Activated CD8-positive, alpha-beta T cell treated with anti-CD3 and anti-CD28 coated beads, Interleukin-2, amount 10 ng/mL, durations not matched to agents 7 days and 5 days (primary cell): ENCODE data around the gene KCTD4. TPM values are rescaled to one million over a fixed set of nuclear protein-coding genes. Genes with fewer than 3 reads are reported as not detected.

Experiments
- ATAC-seq: fragments of 150-1000 bp; cut with Tn5 transposase; one replicate; pipeline ENCODE4 v1.10.0; 2021; ENCODE audit warnings: moderate library complexity
- CTCF ChIA-PET: fragments of 350-600 bp; sonication (Branson Sonifier 250); formaldehyde crosslinking; loops from one replicate; lab custom pipeline; 2021; ENCODE audit warnings: antibody characterized with exemption; lab: Charles Lee
- POLR2A ChIA-PET: fragments of 350-600 bp; sonication (Branson Sonifier 250); formaldehyde crosslinking; loops from one replicate; lab custom pipeline; 2021; ENCODE audit warnings: antibody characterized with exemption; lab: Charles Lee
- DNase-seq: peaks from one replicate; pipeline ENCODE4 v3.0.0-alpha.2; 2020
- H3K27ac Mint-ChIP-seq: one replicate; pipeline ENCODE4 v1.8.0; 2021; ENCODE audit warnings: mild to moderate bottlenecking, mixed read lengths
- H3K27me3 Mint-ChIP-seq: one replicate; pipeline ENCODE4 v1.8.0; 2021; ENCODE audit warnings: low read depth, mixed read lengths
- H3K36me3 Mint-ChIP-seq: one replicate; pipeline ENCODE4 v1.8.0; 2021; ENCODE audit warnings: low read depth, mixed read lengths
- H3K4me1 Mint-ChIP-seq: one replicate; pipeline ENCODE4 v1.8.0; 2021; ENCODE audit warnings: low read depth, mixed read lengths
- H3K4me3 Mint-ChIP-seq: one replicate; pipeline ENCODE4 v1.8.0; 2021; ENCODE audit warnings: mild to moderate bottlenecking, mixed read lengths
- H3K9me3 Mint-ChIP-seq: one replicate; pipeline ENCODE4 v1.8.0; 2022; ENCODE audit warnings: mixed read lengths; ENCODE audit not compliant: insufficient read depth
- total RNA-seq, 2 experiments: library from RNA; stranded (reverse); gene quantifications; one replicate each; pipeline ENCODE4 v1.2.3, GENCODE V29; 2021

Gene KCTD4
- total RNA-seq, 2 experiments from 2014 or later, result not detected

DNA sequence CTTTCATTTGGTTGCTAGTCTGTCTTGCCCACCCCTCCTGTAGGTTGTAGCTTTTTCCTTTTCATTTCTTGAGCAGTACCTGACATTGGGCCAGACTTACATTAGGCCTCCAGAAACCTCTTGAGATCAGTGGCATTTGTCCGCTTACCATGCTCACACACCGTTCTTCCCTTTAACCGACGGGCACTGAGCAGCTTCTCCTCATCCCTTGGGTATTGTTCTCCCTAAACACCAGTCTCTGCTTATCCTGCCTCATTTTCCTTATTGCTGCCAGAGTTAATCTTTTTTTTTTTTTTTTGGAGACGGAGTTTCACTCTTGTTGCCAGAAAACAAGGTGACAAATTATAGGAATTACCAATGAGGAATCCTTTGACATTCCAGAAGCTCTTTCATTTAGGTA, 27.2 kb upstream of the KCTD4 start:
- Mint-ChIP-seq H3K4me3 (no peak overlapping the region), H3K4me1 (no peaks in the 10 kb centered on the region), H3K27ac (no peak overlapping the region), H3K36me3 (peaks cover 7% of the 10 kb centered on the region), H3K27me3 (no peaks in the 10 kb centered on the region), H3K9me3 (no peaks in the 10 kb centered on the region)
- no peak for ATAC-seq
- no peak for DNase-seq
- POLR2A ChIA-PET, result no interaction called here
- CTCF ChIA-PET, result no interaction called here

DNA sequence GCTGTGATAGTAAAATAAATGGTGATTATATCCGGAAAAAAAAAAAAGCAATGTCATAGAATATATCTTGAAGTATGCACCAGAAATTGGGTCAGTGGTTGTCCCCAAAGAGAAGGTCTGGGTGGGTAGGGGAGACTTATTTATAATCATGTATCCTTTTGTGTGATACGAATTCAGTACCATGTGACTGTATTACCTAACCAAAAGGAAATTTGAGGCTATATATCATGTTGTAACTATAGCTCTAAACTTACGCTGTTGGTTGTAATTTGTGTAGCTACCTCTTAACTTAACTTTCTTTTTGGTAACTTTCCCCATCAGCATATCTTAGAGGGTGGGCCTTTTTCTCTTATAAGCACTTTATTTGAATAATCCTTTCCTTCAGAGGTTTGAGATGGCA, 25.2 kb upstream of the KCTD4 start:
- CTCF ChIA-PET, result interaction anchor here (0.6 kb wide), 2 partner anchors 11 to 179 kb away, joined by 3 to 4 read pairs; no protein-coding TSS in a partner anchor
- POLR2A ChIA-PET, result no interaction called here

DNA sequence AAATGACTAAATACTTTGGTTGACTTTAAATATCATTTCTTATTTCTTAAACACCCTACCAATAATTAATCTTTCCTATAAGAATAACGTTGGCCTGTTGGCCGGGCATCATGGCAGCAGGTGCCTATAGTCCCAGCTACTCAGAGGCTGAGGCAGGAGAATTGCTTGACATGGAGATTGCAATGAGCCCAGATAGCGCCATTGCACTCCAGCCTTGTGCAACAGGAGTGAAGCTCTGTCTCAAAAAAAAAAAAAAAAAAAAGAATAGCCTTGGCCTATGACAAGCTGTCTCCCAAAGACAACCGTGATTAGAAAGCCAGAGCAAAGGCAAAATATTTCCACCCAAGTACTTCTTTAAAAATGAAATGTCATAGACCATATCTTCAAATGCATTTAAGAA, 24.5 kb upstream of the KCTD4 start:
- Mint-ChIP-seq H3K4me1 (no peaks in the 10 kb centered on the region), H3K4me3 (no peak overlapping the region), H3K36me3 (peaks cover 7% of the 10 kb centered on the region), H3K27me3 (no peaks in the 10 kb centered on the region), H3K27ac (no peak overlapping the region), H3K9me3 (no peaks in the 10 kb centered on the region)
- ATAC-seq, result no peak
- ChIA-PET CTCF (no interaction called here), POLR2A (no interaction called here)
- DNase-seq, result no peak

More for the DNA sequence above, 25.2 kb upstream of the KCTD4 start:
- H3K4me3 Mint-ChIP-seq, result no peak overlapping the region
- H3K9me3 Mint-ChIP-seq, result no peaks in the 10 kb centered on the region
- no peak overlapping the region for H3K27ac Mint-ChIP-seq
- H3K27me3 Mint-ChIP-seq, result no peaks in the 10 kb centered on the region
- no peak for DNase-seq
- no peaks in the 10 kb centered on the region for H3K4me1 Mint-ChIP-seq
- no peak for ATAC-seq
- peaks cover 7% of the 10 kb centered on the region for H3K36me3 Mint-ChIP-seq

DNA sequence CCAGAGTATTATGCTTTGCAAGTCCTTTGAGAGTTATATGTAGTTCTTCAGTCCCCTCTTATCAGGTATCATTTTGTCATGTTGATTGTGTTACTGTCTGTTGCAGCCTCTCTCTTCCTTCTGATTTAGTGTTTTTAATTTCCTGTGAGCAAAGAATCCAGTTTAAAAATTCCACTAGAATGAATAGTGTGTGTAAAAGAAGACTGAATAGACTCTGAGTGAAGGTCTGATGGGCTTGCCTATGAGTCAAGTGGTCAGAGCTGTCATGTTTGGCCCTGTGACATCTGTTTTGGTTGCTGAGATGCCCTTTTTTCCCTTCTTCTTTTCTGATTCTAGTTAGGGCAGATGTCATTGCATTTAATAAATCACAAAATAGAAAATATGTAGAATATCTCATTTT, 23.3 kb upstream of the KCTD4 start:
- H3K4me3 Mint-ChIP-seq, result no peak overlapping the region
- H3K36me3 Mint-ChIP-seq, result peaks cover 1% of the 10 kb centered on the region
- no peak overlapping the region for H3K27ac Mint-ChIP-seq
- H3K4me1 Mint-ChIP-seq, result no peaks in the 10 kb centered on the region
- CTCF ChIA-PET, result no interaction called here
- H3K9me3 Mint-ChIP-seq, result no peaks in the 10 kb centered on the region
- DNase-seq, result no peak
- no peak for ATAC-seq
- H3K27me3 Mint-ChIP-seq, result no peaks in the 10 kb centered on the region
- POLR2A ChIA-PET, result no interaction called here

DNA sequence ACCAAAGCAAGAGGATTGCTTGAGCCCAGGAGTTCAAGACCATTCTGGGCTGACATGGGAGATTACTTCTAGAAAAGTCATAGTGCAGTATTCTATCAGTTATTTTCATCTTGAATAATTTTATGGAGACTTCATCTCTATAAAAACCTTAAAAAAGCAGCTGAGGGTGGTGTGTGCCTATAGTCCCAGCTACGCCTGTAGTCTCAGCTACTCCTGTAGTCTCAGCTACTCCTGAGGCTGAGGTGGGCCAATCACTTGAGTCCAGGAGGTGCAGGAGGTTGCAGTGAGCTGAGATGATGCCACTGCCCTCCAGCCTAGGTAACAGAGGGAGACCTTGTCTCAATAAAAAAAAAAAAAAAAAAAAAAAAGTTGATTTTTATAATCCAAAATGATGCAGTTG, 22.1 kb upstream of the KCTD4 start:
- CTCF ChIA-PET, result no interaction called here
- Mint-ChIP-seq H3K27ac (no peak overlapping the region), H3K9me3 (no peaks in the 10 kb centered on the region), H3K27me3 (no peaks in the 10 kb centered on the region), H3K36me3 (peaks cover 2% of the 10 kb centered on the region), H3K4me1 (peaks cover 3% of the 10 kb centered on the region), H3K4me3 (no peak overlapping the region)
- POLR2A ChIA-PET, result no interaction called here
- no peak for DNase-seq
- no peak for ATAC-seq

DNA sequence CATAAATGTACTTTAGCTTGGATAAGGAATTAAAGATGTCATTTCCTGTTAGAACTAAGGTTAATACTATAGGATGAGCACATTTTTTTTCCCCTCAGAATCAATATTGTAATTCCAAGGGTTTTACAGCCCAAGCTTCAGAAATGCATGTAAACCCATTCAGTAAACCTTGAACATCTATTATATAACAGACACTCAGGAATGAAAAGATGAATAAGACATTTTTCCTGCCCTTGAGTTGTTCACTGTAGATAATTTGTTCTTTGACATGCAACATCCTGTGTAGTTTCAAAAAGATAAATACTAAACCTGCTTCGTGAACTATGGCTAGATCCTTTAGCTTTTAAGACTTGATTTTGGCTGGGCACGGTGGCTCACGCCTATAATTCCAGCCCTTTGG, 21.7 kb upstream of the KCTD4 start:
- H3K36me3 Mint-ChIP-seq, result peaks cover 4% of the 10 kb centered on the region
- no peak overlapping the region for H3K4me3 Mint-ChIP-seq
- DNase-seq (no peak), ATAC-seq (no peak)
- no peak overlapping the region for H3K27ac Mint-ChIP-seq
- peaks cover 3% of the 10 kb centered on the region for H3K4me1 Mint-ChIP-seq
- H3K9me3 Mint-ChIP-seq, result no peaks in the 10 kb centered on the region
- H3K27me3 Mint-ChIP-seq, result no peaks in the 10 kb centered on the region
- POLR2A ChIA-PET, result no interaction called here
- CTCF ChIA-PET, result no interaction called here

DNA sequence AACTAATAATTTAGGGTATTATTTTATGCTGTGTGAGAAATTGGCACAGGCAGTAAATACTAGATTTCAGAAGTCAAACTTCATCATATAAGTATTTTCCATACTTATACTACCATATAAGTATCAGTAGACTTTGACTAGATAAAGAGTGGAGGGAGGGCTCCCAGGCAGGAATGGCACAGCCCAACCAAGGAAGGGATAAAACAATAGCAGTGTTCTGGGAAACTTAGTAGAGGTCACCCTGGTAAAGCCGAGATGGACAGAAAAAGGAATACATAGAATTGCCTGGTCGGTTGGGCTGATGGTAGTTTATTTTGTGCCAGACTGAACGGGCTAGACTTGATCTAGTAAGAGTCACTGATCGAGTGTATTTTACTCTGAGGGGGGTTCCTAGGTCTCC, 19.6 kb upstream of the KCTD4 start:
- H3K27ac Mint-ChIP-seq, result no peak overlapping the region
- H3K4me3 Mint-ChIP-seq, result no peak overlapping the region
- peaks cover 3% of the 10 kb centered on the region for H3K4me1 Mint-ChIP-seq
- POLR2A ChIA-PET, result no interaction called here
- DNase-seq (no peak), ATAC-seq (no peak)
- no peaks in the 10 kb centered on the region for H3K27me3 Mint-ChIP-seq
- H3K9me3 Mint-ChIP-seq, result no peaks in the 10 kb centered on the region
- peaks cover 7% of the 10 kb centered on the region for H3K36me3 Mint-ChIP-seq
- CTCF ChIA-PET, result no interaction called here

DNA sequence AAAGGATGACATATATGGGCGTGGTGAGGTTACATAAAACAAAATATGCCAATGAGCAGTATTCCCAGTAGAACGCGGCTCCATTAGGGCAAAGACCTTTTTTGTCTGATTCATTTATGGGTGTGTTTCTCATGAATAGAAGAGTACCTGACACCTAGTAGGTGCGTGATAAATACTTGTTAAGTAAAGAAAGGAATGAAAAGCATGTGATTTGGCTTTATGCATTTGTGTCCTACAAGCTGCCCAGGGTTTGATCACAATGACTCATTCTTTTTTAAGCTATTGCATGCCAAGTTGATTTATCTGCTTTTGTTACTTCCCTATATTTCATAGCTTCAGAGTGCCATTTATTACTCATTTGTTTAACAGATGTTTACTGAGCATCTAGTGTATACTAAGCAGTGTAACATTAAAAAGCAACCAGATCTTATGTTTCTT, 19.1 kb upstream of the KCTD4 start:
- ATAC-seq, result no peak

DNA sequence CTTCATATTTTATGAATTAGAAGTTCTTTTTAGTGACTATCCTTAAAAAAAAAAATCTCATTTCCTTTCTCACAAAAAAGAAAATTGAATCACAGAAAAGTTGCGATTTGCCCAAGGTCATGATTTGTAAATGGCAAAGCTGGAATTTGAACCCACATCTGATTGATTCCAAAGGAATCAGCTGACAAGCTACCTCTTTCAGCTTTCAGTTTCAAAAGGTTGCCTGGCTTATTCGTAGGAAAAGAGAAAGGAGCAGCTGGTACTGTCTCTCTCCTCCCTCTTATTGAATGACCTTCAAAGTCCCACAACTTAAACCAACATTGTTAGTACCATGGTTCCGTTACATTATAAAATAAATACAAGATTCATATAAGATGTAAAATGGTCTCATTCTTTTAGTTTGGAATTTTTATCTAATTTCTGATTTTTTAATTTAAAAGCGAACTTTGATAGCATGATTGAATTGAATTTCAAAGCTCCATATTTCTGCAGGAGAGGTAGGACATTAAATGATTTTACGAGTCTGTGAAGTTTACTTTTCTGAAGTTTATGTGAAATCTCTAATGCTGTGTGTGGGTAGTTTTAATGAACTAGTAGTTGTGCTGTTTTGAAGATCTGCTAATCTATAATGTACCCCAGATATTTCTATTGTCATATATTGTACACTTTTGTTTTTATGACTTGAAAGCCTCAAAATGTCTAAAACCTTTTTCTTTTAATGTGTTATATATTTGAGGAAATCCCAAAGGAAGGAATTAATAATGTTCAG, 18.5 kb upstream of the KCTD4 start:
- DNase-seq, result no peak
- H3K4me1 Mint-ChIP-seq, result peaks cover 3% of the 10 kb centered on the region
- peaks cover 7% of the 10 kb centered on the region for H3K36me3 Mint-ChIP-seq
- no peaks in the 10 kb centered on the region for H3K9me3 Mint-ChIP-seq
- no peak overlapping the region for H3K27ac Mint-ChIP-seq
- H3K27me3 Mint-ChIP-seq, result no peaks in the 10 kb centered on the region
- no peak for ATAC-seq
- H3K4me3 Mint-ChIP-seq, result no peak overlapping the region
- CTCF ChIA-PET, result no interaction called here
- POLR2A ChIA-PET, result no interaction called here

More for the DNA sequence above, 19.1 kb upstream of the KCTD4 start:
- H3K4me3 Mint-ChIP-seq, result no peak overlapping the region
- peaks cover 3% of the 10 kb centered on the region for H3K4me1 Mint-ChIP-seq
- ChIA-PET POLR2A (no interaction called here), CTCF (no interaction called here)
- peaks cover 7% of the 10 kb centered on the region for H3K36me3 Mint-ChIP-seq
- no peak overlapping the region for H3K27ac Mint-ChIP-seq
- no peaks in the 10 kb centered on the region for H3K9me3 Mint-ChIP-seq
- no peak for DNase-seq
- H3K27me3 Mint-ChIP-seq, result no peaks in the 10 kb centered on the region

DNA sequence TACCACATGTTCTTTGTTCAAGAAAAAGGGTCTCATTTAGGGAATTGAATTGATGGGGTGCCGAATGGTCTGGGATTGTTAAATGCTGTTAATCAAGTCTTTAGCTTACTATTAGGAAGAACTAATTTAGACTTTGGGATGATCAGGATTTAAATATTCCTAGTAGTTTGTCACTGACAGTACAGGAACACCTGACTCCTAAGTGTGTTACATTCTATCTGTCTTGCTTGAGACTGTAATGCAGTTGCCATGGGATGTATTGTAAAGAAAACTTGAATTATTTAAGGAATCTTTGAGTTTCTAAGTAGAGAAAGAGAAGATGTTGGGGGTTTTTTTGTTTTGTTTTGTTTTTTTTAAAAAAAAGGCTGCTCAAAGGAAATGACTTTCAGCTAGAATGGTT, 17.8 kb upstream of the KCTD4 start:
- H3K27me3 Mint-ChIP-seq, result no peaks in the 10 kb centered on the region
- DNase-seq (no peak), ATAC-seq (no peak)
- peaks cover 7% of the 10 kb centered on the region for H3K36me3 Mint-ChIP-seq
- H3K27ac Mint-ChIP-seq, result no peak overlapping the region
- no peak overlapping the region for H3K4me3 Mint-ChIP-seq
- H3K4me1 Mint-ChIP-seq, result peaks cover 3% of the 10 kb centered on the region
- CTCF ChIA-PET, result no interaction called here
- POLR2A ChIA-PET, result no interaction called here
- no peaks in the 10 kb centered on the region for H3K9me3 Mint-ChIP-seq

DNA sequence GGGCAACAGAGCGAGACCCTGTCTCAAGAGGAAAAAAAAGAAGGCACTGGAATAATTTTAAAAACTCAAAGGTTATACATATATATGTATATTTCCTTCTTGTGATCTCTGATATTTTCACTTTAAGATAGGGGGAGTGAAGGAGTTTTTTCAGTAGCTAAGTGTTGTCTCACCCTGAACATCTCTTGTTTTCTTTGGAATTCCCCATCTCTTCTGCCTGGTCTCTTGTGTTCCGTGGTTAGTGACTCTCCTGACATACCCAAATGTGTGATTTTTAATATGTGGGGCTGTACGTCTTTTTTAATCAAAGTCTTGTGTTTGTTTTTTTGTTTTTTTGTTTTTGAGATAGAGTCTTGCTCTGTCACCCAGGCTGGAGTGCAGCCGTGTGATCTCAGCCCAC, 15.3 kb upstream of the KCTD4 start:
- ChIA-PET CTCF (interaction anchor here (1.0 kb wide), 1 partner anchor 9 kb away, joined by 3 read pairs; no protein-coding TSS in a partner anchor), POLR2A (no interaction called here)
- Mint-ChIP-seq H3K9me3 (no peaks in the 10 kb centered on the region), H3K27me3 (no peaks in the 10 kb centered on the region), H3K4me1 (peaks cover 3% of the 10 kb centered on the region), H3K36me3 (peaks cover 7% of the 10 kb centered on the region), H3K27ac (no peak overlapping the region), H3K4me3 (no peak overlapping the region)
- DNase-seq (no peak), ATAC-seq (no peak)

DNA sequence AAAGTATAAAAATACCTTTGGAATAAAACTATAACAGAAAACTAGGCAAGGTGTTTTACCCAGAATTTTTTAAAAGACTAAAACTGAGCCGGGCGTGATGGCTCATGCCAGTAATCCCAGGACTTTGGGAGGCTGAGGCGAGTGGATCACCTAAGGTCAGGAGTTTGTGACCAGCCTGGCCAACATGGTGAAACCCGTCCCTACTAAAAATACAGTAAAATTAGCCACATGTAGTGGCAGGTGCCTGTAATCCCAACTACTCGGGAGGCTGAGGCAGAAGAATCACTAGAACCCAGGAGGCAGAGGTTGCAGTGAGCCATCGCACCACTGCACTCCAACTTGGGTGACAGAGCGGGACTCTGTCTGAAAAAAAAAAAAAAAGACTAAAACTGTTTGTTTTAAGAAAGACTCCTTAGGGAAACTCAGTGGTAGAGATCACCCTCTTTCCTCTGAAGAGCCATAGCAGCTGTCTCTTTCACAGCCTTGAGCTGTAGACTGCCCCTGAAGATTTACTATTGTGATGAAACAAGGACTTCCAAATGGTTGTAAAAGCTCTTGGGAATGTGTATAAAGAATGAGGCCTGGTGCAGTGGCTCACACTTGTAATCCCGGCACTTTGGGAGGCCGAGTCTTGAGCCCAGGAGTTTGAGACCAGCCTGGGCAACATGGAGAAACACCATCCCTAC, 14.7 kb upstream of the KCTD4 start:
- no peak for ATAC-seq
- ChIA-PET POLR2A (no interaction called here), CTCF (interaction anchor here (1.0 to 1.4 kb wide), 2 partner anchors 8 to 11 kb away, joined by 3 read pairs; no protein-coding TSS in a partner anchor)
- H3K9me3 Mint-ChIP-seq, result no peaks in the 10 kb centered on the region
- H3K4me3 Mint-ChIP-seq, result no peak overlapping the region
- no peak overlapping the region for H3K27ac Mint-ChIP-seq
- no peak for DNase-seq
- peaks cover 12% of the 10 kb centered on the region for H3K36me3 Mint-ChIP-seq
- H3K4me1 Mint-ChIP-seq, result peaks cover 3% of the 10 kb centered on the region
- H3K27me3 Mint-ChIP-seq, result no peaks in the 10 kb centered on the region
